Fibroblast of upper back skin (primary cell): ENCODE results near the gene CADM1.

Experiments
- DNase-seq: peaks from one replicate; pipeline ENCODE4 v3.0.0-alpha.2; 2013

CADM1 gene

DNA sequence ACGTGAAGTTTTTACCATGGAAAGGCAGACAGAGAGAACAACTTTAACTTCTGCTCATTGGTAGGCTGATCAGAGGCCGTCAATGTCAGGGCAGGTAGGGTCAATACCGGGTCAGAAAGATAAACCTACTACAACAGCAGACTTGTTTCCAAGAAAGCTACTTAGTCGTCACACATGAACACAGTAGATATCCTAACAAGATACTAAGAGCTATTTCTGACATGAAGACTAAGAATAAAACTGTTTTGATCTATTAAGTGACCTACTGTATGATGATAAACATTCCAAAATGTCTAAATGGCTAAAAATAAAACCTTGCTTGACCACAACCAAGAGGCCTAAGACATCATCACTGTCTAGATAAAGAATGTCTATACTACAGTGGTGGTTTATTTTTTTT lies 231.3 kb downstream of the CADM1 start:
- DNase-seq, result no peak

GRCh38 chr11:115271643-115272042 lies 232.6 kb downstream of the CADM1 start:
- DNase-seq, result no peak

DNA sequence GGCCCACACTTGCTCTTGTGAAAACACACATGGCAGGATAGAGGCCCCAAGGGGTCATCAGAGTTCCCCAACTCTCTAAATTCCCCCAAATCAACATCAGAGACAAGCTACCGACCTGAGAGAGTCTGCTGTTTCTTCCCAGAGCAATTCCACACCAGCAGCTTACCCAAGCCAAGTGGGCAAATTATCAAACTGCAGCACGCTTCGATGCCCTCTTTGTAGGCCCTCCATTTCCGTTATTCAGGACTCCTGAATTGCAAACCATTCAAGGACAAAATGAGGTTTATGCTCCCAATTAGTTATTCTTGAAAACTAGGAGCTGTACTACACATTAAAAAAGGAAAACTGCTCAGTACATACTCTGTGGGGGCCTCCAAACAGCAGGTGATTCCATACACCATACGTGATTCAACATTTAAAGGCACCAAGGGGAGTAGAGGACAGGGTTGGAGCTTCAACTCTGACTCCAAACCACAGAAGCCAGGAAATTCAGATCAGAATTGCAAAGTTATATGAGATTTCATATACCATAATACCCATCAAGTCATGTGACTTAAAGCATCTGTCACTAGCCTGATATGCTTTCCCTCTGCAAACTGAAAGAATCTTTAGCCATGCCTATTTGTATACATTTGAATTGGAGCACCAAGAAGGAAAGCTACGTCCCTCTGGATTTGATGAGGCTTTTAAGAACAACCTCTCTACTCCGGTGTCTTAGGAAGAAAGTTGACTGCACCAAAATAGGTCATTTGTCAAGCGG lies 234.8 kb downstream of the CADM1 start:
- no peak for DNase-seq

DNA sequence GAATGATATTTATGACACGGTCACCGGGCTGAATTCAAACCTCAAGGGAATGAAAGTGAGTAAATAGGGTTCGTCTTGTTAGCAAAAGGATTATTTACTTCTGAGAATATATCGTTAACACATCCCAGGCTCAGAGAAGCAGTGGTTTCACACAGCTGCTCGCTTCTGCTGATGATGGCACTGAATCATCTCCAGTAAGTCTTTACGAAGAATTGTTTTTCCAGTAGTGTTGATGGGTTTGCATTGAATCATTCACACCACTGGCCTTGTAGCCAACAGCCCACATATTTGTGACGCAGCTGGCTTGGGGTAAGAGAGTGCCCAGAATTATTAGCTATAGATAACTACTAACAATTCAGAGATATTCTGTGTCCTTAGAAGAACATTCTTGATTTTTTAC lies 236.3 kb downstream of the CADM1 start:
- DNase-seq, result peak; percentile 54

DNA sequence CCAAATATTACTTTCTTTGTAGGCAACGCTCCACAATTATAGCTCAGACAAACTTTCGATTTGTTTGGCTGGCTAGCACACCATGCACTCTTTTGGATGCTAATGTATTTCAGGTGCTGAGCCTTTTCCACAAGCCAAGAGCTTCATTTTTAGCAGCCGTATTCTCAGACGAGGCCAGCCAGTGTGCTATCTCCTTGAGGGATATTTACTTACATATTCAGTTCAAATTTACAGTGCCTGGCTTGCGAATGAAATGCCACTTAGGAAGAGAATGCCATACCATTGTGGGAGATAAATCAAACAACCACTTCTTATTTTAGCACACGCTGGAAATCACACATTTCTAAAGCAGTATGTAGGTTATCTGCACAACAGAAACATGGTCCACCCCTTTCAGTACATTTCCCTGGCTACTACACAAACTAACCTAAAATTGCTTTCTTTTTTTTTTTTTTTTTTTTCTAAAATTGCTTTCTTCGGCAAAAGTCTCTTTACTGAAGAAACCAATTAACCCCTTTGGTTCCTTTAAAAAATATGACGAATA lies 236.9 kb downstream of the CADM1 start:
- no peak for DNase-seq

- no peak for DNase-seq
Measured at GRCh38 chr11:115266066-115266639, 238.1 kb downstream of the CADM1 start.

GRCh38 chr11:115263799-115264656 lies 240.2 kb downstream of the CADM1 start:
- no peak for DNase-seq

DNA sequence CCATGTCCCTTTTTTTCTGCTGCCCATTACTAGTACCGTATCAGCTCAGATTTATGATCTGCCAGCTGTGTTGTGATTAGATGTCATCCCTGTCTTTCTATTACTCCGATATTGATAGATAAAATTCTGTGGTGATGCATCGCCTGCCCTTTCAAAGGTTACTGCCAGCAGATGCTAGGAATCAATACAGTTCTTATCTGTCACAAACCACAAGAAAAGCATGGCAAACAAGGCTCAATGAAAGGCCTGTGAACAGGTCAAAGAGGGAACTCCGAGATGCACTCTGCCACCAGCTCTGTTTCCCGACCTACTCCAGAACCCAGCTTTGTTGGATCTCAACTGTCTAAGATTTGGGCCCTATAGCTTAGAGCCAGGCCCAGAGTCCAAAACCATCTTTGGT lies 246.0 kb downstream of the CADM1 start:
- no peak for DNase-seq

DNA sequence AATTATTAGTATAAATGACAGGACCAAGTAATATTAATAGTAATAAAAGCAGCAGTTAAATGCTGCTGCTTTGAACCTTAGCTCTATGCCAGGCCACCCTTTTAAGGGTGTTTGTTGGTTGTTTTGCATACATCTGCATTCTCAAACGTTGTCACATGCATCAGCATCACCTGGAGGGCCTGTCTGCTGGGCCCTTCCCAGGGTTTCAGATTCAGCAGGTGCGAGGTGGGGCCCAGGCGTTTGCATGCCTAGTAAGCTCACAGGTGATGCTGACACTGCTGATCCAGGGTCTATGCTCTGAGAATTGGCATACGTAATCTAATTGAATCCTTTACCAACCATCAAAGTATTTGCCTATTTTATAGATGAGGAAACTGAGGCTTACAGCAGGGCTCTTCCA lies 246.5 kb downstream of the CADM1 start:
- no peak for DNase-seq

GRCh38 chr11:115257270-115257669 lies 246.9 kb downstream of the CADM1 start:
- no peak for DNase-seq

DNA sequence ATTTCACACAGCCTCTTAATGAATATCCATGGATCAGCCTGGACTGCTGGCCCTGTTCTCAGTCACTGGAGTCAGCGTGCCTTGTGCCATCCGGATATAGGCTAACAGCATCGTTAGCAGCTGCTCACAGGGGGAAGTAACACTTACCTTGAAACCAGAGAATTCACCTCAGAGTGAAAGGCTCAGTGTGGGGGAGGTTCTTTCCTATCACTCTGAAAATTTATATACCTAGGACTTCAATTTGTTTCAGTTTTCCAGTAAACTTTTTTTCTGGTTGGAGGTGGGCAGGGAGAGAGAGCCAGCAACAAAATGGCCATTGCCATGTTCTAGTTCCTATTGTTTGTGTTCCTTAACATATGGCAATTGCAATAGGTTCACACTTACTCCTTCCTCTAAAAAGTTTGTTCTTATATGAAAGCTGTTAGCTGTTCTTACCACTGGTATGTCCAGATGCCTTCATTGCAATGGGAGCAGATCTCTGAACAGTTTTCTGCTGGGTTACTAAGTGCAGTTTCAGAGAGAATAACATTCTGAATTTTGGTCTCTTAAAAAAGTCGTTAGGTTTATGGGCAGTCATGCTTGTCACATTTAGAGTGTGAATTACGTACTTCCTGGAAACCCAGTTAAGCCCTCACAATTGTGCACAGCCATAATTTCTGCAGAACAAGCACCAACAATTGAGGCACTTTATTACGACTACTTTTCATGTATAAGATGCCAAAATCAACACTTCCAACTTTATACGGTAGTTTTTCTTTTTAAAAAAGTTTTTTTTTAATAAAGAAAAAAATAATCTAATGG lies 247.6 kb downstream of the CADM1 start:
- DNase-seq, result no peak

- no peak for DNase-seq
Measured at GRCh38 chr11:115255006-115255762, 249.0 kb downstream of the CADM1 start.

DNA sequence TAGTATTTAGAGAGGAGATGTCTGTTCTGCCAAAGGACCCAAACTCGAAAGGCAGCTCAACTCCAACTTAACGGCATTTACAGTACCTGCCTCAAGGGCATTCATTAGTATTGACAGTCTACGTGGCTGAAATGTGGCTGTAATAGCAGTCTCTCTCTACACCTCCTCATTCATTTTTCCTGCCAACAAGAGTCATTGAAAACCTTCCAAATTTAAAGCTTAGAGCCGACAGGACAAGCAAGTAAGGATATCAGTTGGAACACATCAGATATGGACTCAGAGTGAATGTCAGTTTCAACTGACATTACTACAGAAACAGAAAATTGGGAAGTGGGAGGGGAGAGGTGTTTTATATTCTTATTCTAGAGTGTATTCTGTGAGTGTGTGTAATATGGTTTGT lies 253.1 kb downstream of the CADM1 start:
- DNase-seq, result no peak

GRCh38 chr11:115249061-115249578 lies 255.1 kb downstream of the CADM1 start:
- no peak for DNase-seq

DNA sequence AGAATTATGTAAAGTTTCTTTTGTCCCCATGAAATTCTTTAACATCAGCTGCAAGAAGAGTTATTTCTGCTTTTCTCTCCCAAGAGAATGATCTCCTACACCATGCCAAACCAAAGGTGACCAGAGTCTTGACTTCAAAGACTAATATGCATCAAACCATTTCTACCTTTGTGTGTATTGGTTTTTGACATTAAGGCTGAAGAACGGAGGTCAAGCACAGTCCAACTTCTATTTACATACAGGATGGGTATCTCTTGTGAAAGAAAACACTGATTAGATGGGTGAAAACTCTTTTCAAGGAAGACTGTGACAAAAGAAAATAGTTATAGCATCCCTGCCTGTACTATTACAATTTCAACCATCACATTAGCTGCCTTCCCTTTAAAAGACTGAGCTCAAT lies 256.3 kb downstream of the CADM1 start:
- DNase-seq, result no peak

GRCh38 chr11:115247361-115247760 lies 256.9 kb downstream of the CADM1 start:
- peak; percentile 96 for DNase-seq

DNA sequence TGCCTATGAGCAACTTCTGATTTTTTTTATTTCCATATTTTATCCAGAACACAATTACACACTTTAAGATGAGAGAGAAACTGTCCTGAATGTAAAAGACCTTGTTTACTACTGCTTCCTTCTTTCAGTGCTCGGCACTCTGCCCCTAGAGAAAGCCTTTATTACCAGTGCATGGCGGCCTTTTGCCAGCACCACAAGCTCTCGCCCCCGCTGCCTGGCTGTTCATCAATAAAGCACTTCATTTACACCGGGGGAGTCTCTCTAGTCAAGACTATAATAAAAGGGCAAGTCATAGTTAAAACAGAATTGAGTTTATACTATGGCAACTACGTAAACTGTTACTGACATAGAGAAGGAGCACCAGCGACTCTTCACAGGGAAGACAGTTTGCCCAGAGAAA lies 259.5 kb downstream of the CADM1 start:
- no peak for DNase-seq

DNA sequence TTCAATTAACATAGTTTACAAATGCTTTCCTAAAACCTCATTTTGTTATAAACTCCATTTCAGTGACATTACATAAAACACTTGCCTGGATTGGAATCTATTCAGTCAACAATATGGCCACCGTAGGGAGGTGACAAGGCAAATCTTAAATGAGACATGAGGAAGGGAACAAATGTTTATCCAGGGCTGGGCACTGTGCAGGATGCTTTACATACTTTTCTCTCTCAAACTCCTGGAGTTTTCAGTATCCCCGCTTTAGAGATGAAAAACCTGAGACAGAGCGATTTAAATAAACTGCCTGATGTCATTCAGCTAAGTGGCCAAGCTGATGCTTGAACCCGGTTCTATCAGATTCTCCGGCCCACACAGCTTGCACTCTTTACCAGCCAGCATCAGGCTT lies 259.9 kb downstream of the CADM1 start:
- DNase-seq, result no peak

DNA sequence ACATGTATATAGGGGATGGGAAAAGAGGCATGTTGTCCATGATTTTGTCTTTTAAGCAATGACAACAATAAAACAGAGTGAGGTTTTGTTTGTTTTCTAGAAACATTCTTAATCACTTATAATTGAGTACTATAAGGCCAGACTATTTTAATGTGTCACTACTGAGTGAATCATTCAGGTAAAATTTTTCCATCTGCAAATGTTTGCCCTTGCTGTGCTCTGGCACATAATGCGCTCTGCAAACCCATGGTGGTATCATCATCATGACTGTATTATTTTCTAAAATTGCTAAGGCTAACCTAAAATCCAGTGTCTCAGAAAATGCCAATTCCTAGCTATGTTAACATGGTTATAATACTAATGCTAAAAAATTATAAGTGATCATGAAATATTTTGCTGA lies 261.2 kb downstream of the CADM1 start:
- no peak for DNase-seq

GRCh38 chr11:115241899-115242298 lies 262.3 kb downstream of the CADM1 start:
- no peak for DNase-seq

DNA sequence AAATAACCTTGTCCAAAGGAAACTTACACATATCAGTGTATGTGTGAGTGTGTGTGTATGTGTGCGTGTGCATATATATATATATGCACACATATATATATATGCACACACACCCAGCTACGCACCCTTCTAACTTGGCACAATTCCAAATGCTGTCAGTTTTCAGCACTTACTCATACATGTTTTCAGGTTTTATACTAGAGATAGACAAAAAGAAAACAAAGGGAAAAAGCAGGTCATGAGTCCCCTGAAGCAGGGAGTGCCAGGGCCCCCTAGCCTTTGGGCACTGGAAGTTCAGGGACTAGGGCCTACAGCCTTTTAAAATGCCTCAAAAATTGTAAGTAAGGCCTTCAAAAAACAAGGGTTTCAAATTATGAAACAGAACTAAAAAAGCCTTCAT lies 265.4 kb downstream of the CADM1 start:
- DNase-seq, result no peak

GRCh38 chr11:115238086-115238485 lies 266.1 kb downstream of the CADM1 start:
- DNase-seq, result peak; percentile 26
